HEK293 (cell line): ENCODE data around the gene STX2.

Experiments
- CTCF ChIP-seq: fragments of 450-650 bp; formaldehyde crosslinking; IDR thresholded peaks from 2 replicates; pipeline ENCODE4 v1.5.1; 2016; ENCODE audit warnings: missing biosample characterization, missing genetic modification characterization
- ZBTB20 ChIP-seq: fragments of 450-650 bp; formaldehyde crosslinking; IDR thresholded peaks from 2 replicates; pipeline ENCODE4 v1.5.1; 2016; ENCODE audit warnings: missing biosample characterization, missing genetic modification characterization
- ZNF174 ChIP-seq: fragments of 450-650 bp; formaldehyde crosslinking; IDR thresholded peaks from 2 replicates; pipeline ENCODE4 v1.5.0; 2017; ENCODE audit warnings: missing biosample characterization, mild to moderate bottlenecking, missing genetic modification characterization
- ZNF558 ChIP-seq: fragments of 450-650 bp; formaldehyde crosslinking; IDR thresholded peaks from 2 replicates; pipeline ENCODE4 v1.5.1; 2016; ENCODE audit warnings: missing biosample characterization, missing genetic modification characterization
- ZNF664 ChIP-seq: fragments of 450-650 bp; formaldehyde crosslinking; IDR thresholded peaks from 2 replicates; pipeline ENCODE4 v1.5.1; 2016; ENCODE audit warnings: missing biosample characterization, missing genetic modification characterization
- TF ChIP-seq, protein P1 (sequence below): fragments of 450-650 bp; IDR thresholded peaks from 2 replicates; pipeline ENCODE4 v1.5.1; 2018; ENCODE audit warnings: missing biosample characterization, missing genetic modification characterization
- TF ChIP-seq, protein P2 (sequence below): fragments of 450-650 bp; formaldehyde crosslinking; IDR thresholded peaks from 2 replicates; pipeline ENCODE4 v1.5.1; 2016; ENCODE audit warnings: missing biosample characterization, missing genetic modification characterization, borderline replicate concordance

- TF ChIP-seq ZNF558 (tag by site-specific recombination) (no peak), ZNF664 (tag by site-specific recombination) (no peak), CTCF (tag by site-specific recombination) (no peak), ZNF174 (tag by site-specific recombination) (no peak), ZBTB20 (tag by site-specific recombination) (no peak)
- TF ChIP-seq, protein P1, sequence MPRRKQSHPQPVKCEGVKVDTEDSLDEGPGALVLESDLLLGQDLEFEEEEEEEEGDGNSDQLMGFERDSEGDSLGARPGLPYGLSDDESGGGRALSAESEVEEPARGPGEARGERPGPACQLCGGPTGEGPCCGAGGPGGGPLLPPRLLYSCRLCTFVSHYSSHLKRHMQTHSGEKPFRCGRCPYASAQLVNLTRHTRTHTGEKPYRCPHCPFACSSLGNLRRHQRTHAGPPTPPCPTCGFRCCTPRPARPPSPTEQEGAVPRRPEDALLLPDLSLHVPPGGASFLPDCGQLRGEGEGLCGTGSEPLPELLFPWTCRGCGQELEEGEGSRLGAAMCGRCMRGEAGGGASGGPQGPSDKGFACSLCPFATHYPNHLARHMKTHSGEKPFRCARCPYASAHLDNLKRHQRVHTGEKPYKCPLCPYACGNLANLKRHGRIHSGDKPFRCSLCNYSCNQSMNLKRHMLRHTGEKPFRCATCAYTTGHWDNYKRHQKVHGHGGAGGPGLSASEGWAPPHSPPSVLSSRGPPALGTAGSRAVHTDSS (tag by site-specific recombination), result no peak
- TF ChIP-seq, protein P2, sequence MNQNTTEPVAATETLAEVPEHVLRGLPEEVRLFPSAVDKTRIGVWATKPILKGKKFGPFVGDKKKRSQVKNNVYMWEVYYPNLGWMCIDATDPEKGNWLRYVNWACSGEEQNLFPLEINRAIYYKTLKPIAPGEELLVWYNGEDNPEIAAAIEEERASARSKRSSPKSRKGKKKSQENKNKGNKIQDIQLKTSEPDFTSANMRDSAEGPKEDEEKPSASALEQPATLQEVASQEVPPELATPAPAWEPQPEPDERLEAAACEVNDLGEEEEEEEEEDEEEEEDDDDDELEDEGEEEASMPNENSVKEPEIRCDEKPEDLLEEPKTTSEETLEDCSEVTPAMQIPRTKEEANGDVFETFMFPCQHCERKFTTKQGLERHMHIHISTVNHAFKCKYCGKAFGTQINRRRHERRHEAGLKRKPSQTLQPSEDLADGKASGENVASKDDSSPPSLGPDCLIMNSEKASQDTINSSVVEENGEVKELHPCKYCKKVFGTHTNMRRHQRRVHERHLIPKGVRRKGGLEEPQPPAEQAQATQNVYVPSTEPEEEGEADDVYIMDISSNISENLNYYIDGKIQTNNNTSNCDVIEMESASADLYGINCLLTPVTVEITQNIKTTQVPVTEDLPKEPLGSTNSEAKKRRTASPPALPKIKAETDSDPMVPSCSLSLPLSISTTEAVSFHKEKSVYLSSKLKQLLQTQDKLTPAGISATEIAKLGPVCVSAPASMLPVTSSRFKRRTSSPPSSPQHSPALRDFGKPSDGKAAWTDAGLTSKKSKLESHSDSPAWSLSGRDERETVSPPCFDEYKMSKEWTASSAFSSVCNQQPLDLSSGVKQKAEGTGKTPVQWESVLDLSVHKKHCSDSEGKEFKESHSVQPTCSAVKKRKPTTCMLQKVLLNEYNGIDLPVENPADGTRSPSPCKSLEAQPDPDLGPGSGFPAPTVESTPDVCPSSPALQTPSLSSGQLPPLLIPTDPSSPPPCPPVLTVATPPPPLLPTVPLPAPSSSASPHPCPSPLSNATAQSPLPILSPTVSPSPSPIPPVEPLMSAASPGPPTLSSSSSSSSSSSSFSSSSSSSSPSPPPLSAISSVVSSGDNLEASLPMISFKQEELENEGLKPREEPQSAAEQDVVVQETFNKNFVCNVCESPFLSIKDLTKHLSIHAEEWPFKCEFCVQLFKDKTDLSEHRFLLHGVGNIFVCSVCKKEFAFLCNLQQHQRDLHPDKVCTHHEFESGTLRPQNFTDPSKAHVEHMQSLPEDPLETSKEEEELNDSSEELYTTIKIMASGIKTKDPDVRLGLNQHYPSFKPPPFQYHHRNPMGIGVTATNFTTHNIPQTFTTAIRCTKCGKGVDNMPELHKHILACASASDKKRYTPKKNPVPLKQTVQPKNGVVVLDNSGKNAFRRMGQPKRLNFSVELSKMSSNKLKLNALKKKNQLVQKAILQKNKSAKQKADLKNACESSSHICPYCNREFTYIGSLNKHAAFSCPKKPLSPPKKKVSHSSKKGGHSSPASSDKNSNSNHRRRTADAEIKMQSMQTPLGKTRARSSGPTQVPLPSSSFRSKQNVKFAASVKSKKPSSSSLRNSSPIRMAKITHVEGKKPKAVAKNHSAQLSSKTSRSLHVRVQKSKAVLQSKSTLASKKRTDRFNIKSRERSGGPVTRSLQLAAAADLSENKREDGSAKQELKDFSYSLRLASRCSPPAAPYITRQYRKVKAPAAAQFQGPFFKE (tag by site-specific recombination), result no peak
Measured at GRCh38 chr12:130858084-130858483, 19.0 kb upstream of the STX2 start.
